IMR-90 (cell line): ENCODE data around the gene RSRC1. TPM values are rescaled to one million over a fixed set of nuclear protein-coding genes. Genes with fewer than 3 reads are reported as not detected.

Experiments used
- ATAC-seq: fragments of 200-7000 bp; cut with Tn5 transposase; 2 replicates; pipeline ENCODE4 v1.9.1; 2020; ENCODE audit warnings: low read depth, mild to moderate bottlenecking, moderate library complexity
- BruUV-seq: library from RNA; stranded (reverse); fragments of 400-500 nt; replicated peaks from 2 replicates; lab custom pipeline; 2021; lab: Mats Ljungman, UMichigan
- CTCF ChIA-PET: fragments of 300-600 bp; formaldehyde crosslinking; extraction: SDS; loops from one replicate; lab custom pipeline; 2021; ENCODE audit warnings: antibody characterized with exemption; lab: Yijun Ruan, JAX
- POLR2A ChIA-PET: fragments of 300-600 bp; sonication (Branson Sonifier 250); formaldehyde crosslinking; loops from one replicate; lab custom pipeline; 2022; ENCODE audit warnings: antibody characterized with exemption; ENCODE audit not compliant: unreplicated experiment; lab: Charles Lee
- DNase-seq: peaks from one replicate; pipeline ENCODE4 v3.0.0; 2013
- H2AFZ ChIP-seq: replicated peaks from 2 replicates; pipeline ENCODE3; 2013; ENCODE audit warnings: low read length, mild to moderate bottlenecking; ENCODE audit not compliant: poor library complexity
- H2AK5ac ChIP-seq: 2 replicates; pipeline ENCODE4 v1.6.1; 2013; ENCODE audit warnings: low read depth, low read length, inconsistent platforms
- H2AK9ac ChIP-seq: replicated peaks from 2 replicates; pipeline ENCODE3; 2013; ENCODE audit warnings: mild to moderate bottlenecking, low read depth, low read length, moderate library complexity; ENCODE audit not compliant: poor library complexity
- H2BK120ac ChIP-seq: 2 replicates; pipeline ENCODE4 v1.6.1; 2013; ENCODE audit warnings: low read depth, low read length, inconsistent platforms
- H2BK15ac ChIP-seq: 3 replicates; pipeline ENCODE4 v1.6.1; 2013; ENCODE audit warnings: low read depth, low read length, inconsistent platforms
- H2BK20ac ChIP-seq: 2 replicates; pipeline ENCODE4 v1.6.1; 2013; ENCODE audit warnings: low read depth, mild to moderate bottlenecking, inconsistent platforms, low read length, moderate library complexity
- H2BK5ac ChIP-seq: 2 replicates; pipeline ENCODE4 v1.6.1; 2013; ENCODE audit warnings: mild to moderate bottlenecking, low read depth, low read length, inconsistent platforms; ENCODE audit not compliant: poor library complexity, severe bottlenecking
- H3K14ac ChIP-seq: replicated peaks from 2 replicates; pipeline ENCODE4 v1.6.1; 2013; ENCODE audit warnings: low read depth, low read length, inconsistent platforms
- H3K18ac ChIP-seq: 2 replicates; pipeline ENCODE4 v1.6.1; 2013; ENCODE audit warnings: low read depth, low read length, control low read depth
- H3K23ac ChIP-seq: 2 replicates; pipeline ENCODE4 v1.6.1; 2013; ENCODE audit warnings: low read depth, low read length, inconsistent platforms
- H3K27ac ChIP-seq: 2 replicates; pipeline ENCODE4 v1.5.1; 2013; ENCODE audit warnings: mild to moderate bottlenecking, control low read depth, low read length; ENCODE audit not compliant: insufficient read depth
- H3K27me3 ChIP-seq: 2 replicates; pipeline ENCODE4 v1.6.1; 2013; ENCODE audit warnings: low read length; ENCODE audit not compliant: control insufficient read depth, insufficient read depth
- H3K36me3 ChIP-seq: 2 replicates; pipeline ENCODE4 v1.6.1; 2013; ENCODE audit warnings: low read length, mixed read lengths; ENCODE audit not compliant: control insufficient read depth, insufficient read depth
- H3K4ac ChIP-seq: 2 replicates; pipeline ENCODE4 v1.6.1; 2013; ENCODE audit warnings: low read depth, low read length, inconsistent platforms
- H3K4me1 ChIP-seq: 2 replicates; pipeline ENCODE4 v1.6.1; 2013; ENCODE audit warnings: low read length, mixed read lengths; ENCODE audit not compliant: control insufficient read depth, insufficient read depth
- H3K4me2 ChIP-seq: 2 replicates; pipeline ENCODE4 v1.6.1; 2013; ENCODE audit warnings: low read depth, mild to moderate bottlenecking, control low read depth, low read length, moderate library complexity
- H3K4me3 ChIP-seq: 2 replicates; pipeline ENCODE4 v1.5.1; 2013; ENCODE audit warnings: low read depth, mild to moderate bottlenecking, control low read depth, low read length, moderate library complexity; ENCODE audit not compliant: insufficient read depth
- H3K56ac ChIP-seq: 2 replicates; pipeline ENCODE4 v1.6.1; 2013; ENCODE audit warnings: low read length, inconsistent platforms; ENCODE audit not compliant: insufficient read depth; ENCODE audit errors: extremely low read depth
- H3K79me1 ChIP-seq, 2 experiments: 2 replicates each; pipeline ENCODE4 v1.6.1; 2013; ENCODE audit warnings: low read length in 2 of 2, inconsistent platforms in 1 of 2, low read depth in 1 of 2
- H3K9ac ChIP-seq: 2 replicates; pipeline ENCODE4 v1.6.1; 2013; ENCODE audit warnings: low read depth, low read length, control low read depth
- H3K9me1 ChIP-seq: 2 replicates; pipeline ENCODE4 v1.6.1; 2013; ENCODE audit warnings: low read length, inconsistent platforms; ENCODE audit not compliant: insufficient read depth
- H3K9me3 ChIP-seq: 2 replicates; pipeline ENCODE4 v1.6.1; 2013; ENCODE audit warnings: low read length; ENCODE audit not compliant: control insufficient read depth, insufficient read depth
- H4K20me1 ChIP-seq: 2 replicates; pipeline ENCODE4 v1.6.1; 2013; ENCODE audit warnings: low read length, inconsistent platforms; ENCODE audit not compliant: insufficient read depth
- H4K5ac ChIP-seq: 2 replicates; pipeline ENCODE4 v1.6.1; 2013; ENCODE audit warnings: mild to moderate bottlenecking, low read depth, low read length, control low read depth
- H4K8ac ChIP-seq, 2 experiments: 2 replicates each; pipeline ENCODE4 v1.6.1; 2013; ENCODE audit warnings: low read depth in 2 of 2, low read length in 2 of 2, control low read depth in 1 of 2, inconsistent platforms in 1 of 2
- H4K91ac ChIP-seq: 2 replicates; pipeline ENCODE4 v1.6.1; 2013; ENCODE audit warnings: low read depth, low read length, inconsistent platforms; ENCODE audit not compliant: insufficient read depth
- CEBPB ChIP-seq: IDR thresholded peaks from 2 replicates; pipeline ENCODE4 v1.6.1; 2012; ENCODE audit warnings: low read depth, low read length, improper control_type of control experiment
- CHD1 ChIP-seq: IDR thresholded peaks from 2 replicates; pipeline ENCODE4 v1.6.1; 2012; ENCODE audit warnings: low read depth, low read length, improper control_type of control experiment
- ELK1 ChIP-seq: fragments of 150-350 bp; IDR thresholded peaks from 2 replicates; pipeline ENCODE4 v1.6.1; 2016; ENCODE audit warnings: low read depth, mild to moderate bottlenecking, low read length, moderate library complexity, borderline replicate concordance
- FOS ChIP-seq: fragments of 150-350 bp; IDR thresholded peaks from 2 replicates; pipeline ENCODE4 v1.6.1; 2016; ENCODE audit warnings: low read depth, low read length
- MAFK ChIP-seq: IDR thresholded peaks from 2 replicates; pipeline ENCODE4 v1.6.1; 2012; ENCODE audit warnings: low read depth, low read length, improper control_type of control experiment
- MAZ ChIP-seq: IDR thresholded peaks from 2 replicates; pipeline ENCODE4 v1.6.1; 2012; ENCODE audit warnings: low read depth, mild to moderate bottlenecking, low read length, improper control_type of control experiment, moderate library complexity, borderline replicate concordance
- MXI1 ChIP-seq: IDR thresholded peaks from 2 replicates; pipeline ENCODE4 v1.6.1; 2012; ENCODE audit warnings: low read depth, mild to moderate bottlenecking, low read length, moderate library complexity, borderline replicate concordance
- NFE2L2 ChIP-seq: fragments of 150-350 bp; IDR thresholded peaks from 2 replicates; pipeline ENCODE4 v1.6.1; 2016; ENCODE audit warnings: low read depth, mild to moderate bottlenecking, low read length
- POLR2A ChIP-seq: IDR thresholded peaks from 2 replicates; pipeline ENCODE4 v1.6.1; 2012; ENCODE audit warnings: mild to moderate bottlenecking, low read depth, low read length
- RAD21 ChIP-seq: IDR thresholded peaks from 2 replicates; pipeline ENCODE4 v1.6.1; 2012; ENCODE audit warnings: low read length, improper control_type of control experiment
- RCOR1 ChIP-seq: IDR thresholded peaks from 2 replicates; pipeline ENCODE4 v1.6.1; 2012; ENCODE audit warnings: mild to moderate bottlenecking, low read length, improper control_type of control experiment; ENCODE audit not compliant: insufficient replicate concordance
- RFX5 ChIP-seq: IDR thresholded peaks from 2 replicates; pipeline ENCODE4 v1.8.0; 2012; ENCODE audit warnings: low read depth, mild to moderate bottlenecking, low read length, moderate library complexity
- SMC3 ChIP-seq: fragments of 150-350 bp; IDR thresholded peaks from 2 replicates; pipeline ENCODE4 v1.6.1; 2016; ENCODE audit warnings: low read depth, mild to moderate bottlenecking, antibody characterized with exemption, low read length, moderate library complexity
- USF2 ChIP-seq: fragments of 150-350 bp; IDR thresholded peaks from 2 replicates; pipeline ENCODE4 v1.6.1; 2017; ENCODE audit warnings: mild to moderate bottlenecking, antibody characterized with exemption, low read length, low read depth
- WGBS, 2 experiments: methylation state at CpG; one replicate each; pipeline versions ENCODE4 v1.1.5 to v1.1.7; 2013; ENCODE audit warnings: missing lambda C conversion rate in 2 of 2; ENCODE audit not compliant: insufficient read length in 1 of 2; ENCODE audit errors: extremely low coverage in 2 of 2; 5-methylcytosine and 5-hydroxymethylcytosine counted together
- dilution Hi-C: fragments of 300-500 bp; cut with HindIII; formaldehyde crosslinking; loops from one replicate; pipeline ENCODE4 v1.14.3; 2018; ENCODE audit warnings: low sequenced_read_pairs; ENCODE audit not compliant: unreplicated experiment
- in situ Hi-C: fragments of 300-500 bp; cut with MboI; formaldehyde crosslinking; loops from 3 replicates; pipeline ENCODE4 v1.14.3; 2019; ENCODE audit warnings: low sequenced_read_pairs, inconsistent platforms, mixed read lengths
- intact Hi-C: fragments of 100-400 bp; cut with micrococcal nuclease; formaldehyde crosslinking; loops from 2 replicates; pipeline ENCODE4 v1.10.0; 2022
- polyA plus RNA-seq, 3 experiments: library from polyadenylated mRNA; depleted of rRNA; stranded (reverse); fragments of >200 nt; gene quantifications; 2 replicates each; pipeline ENCODE4 v1.2.3, GENCODE V29; 2012; ENCODE audit warnings: low replicate concordance in 1 of 3
- total RNA-seq: library from RNA; depleted of rRNA; stranded (reverse); fragments of >200 nt; gene quantifications from 2 replicates; pipeline ENCODE4 v1.2.3, GENCODE V29; 2012

The RSRC1 gene
- total and polyA plus RNA-seq, 2 of the 4 experiments (the other 2 are of a cell fraction), result 3.8 to 41.8 TPM

GRCh38 chr3:158102242-158103080 is 7.4 kb upstream of the RSRC1 start:
- Histone ChIP-seq H3K9ac (no peak overlapping the region), H2AK9ac (no peak overlapping the region), H2BK5ac (no peak overlapping the region), H4K91ac (no peak overlapping the region), H2AK5ac (no peak overlapping the region), H4K20me1 (peaks cover 11% of the 10 kb centered on the region; the same call in 1 of the 2 replicates), H3K79me1 (no peaks in the 10 kb centered on the region), H3K27me3 (peaks cover 76% of the 10 kb centered on the region), H3K23ac (no peak overlapping the region), H3K9me3 (peaks cover 8% of the 10 kb centered on the region; the same call in 1 of the 2 replicates), H2BK15ac (no peak overlapping the region), H3K4me2 (no peak overlapping the region), H3K4ac (no peak overlapping the region), H3K4me3 (no peak overlapping the region), H2AFZ (no peak overlapping the region), H3K27ac (no peak overlapping the region), H2BK120ac (no peak overlapping the region), H3K36me3 (no peaks in the 10 kb centered on the region), H4K5ac (no peak overlapping the region), H2BK20ac (no peak overlapping the region), H3K4me1 (peaks cover 3% of the 10 kb centered on the region; the same call in 1 of the 2 replicates), H3K56ac (no peak overlapping the region), H3K9me1 (no peaks in the 10 kb centered on the region), H3K14ac (no peak overlapping the region), H4K8ac (no peak overlapping the region), H3K18ac (no peak overlapping the region)
- ChIA-PET POLR2A (no interaction called here), CTCF (no interaction called here)
- no peak for ATAC-seq
- no TSS peak for BruUV-seq
- in situ Hi-C loops, result loop anchor here (25.0 kb wide), 1 partner anchor 685 kb away; no protein-coding TSS in a partner anchor
- DNase-seq, result no peak
- intact Hi-C loops, result loop anchor here (10.0 kb wide), 1 partner anchor 542 kb away; the partner anchor contains the start of gene GFM1
- TF ChIP-seq POLR2A (no peak), USF2 (no peak), NFE2L2 (no peak), MAFK (no peak), ELK1 (no peak), RCOR1 (no peak), MAZ (no peak), SMC3 (no peak), CHD1 (no peak), RAD21 (no peak), RFX5 (no peak), FOS (no peak), MXI1 (no peak), CEBPB (no peak)
- dilution Hi-C loops, result no loop called here
- WGBS, 2 experiments, result 27% methylated on average over 4 of the region's 28 CpGs; no CpG with 5 or more reads in 1 of the 2 experiments
